ENCODE measurements around the gene MRPL52.

MRPL52 gene

DNA sequence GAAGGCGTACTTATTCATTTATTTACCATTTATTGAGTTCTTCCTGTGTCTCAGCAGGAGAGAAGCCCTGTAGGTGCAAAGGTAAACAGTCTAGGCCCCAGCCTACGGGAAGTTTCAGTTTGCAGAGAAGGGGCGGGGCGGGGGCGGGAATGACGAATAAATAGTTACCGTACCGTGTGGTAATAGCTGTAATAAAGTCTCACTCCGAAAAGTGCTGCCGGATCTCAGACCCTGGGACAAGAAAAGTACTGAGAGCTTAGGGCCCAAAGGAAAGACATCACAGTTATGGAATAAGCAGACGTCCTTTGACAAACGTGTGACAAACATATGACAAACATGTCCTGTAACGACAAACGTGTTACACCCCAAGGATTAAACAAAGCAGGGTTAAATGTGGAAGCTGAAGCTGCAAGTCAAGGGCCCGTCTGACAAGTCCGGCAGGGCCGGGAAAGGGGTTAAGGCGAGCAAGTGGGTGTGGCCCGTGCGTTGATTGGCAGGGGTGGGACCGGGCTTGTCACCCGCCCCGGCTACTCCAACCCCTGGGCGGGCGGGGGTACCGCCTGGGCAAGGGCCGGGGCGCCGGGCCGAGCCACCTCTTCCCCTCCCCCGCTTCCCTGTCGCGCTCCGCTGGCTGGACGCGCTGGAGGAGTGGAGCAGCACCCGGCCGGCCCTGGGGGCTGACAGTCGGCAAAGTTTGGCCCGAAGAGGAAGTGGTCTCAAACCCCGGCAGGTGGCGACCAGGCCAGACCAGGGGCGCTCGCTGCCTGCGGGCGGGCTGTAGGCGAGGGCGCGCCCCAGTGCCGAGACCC lies 41.7 kb downstream of the MRPL52 start, which contains the start of gene LRP10:
Gene LRP10 (plus strand): TSS at position 517 of the 809 bp plus-strand sequence. CDS start 564 bp downstream, outside the sequence.
- Histone ChIP-seq H3K27me3 (ENCODE audit: control insufficient read depth, insufficient read depth, low read length) (no peaks in the 10 kb centered on the region), H3K4me1 (ENCODE audit: control insufficient read depth, insufficient read depth, low read length) (peaks cover 9% of the 10 kb centered on the region), H3K36me3 (ENCODE audit: control insufficient read depth, insufficient read depth, low read length) (peaks cover 6% of the 10 kb centered on the region)

DNA sequence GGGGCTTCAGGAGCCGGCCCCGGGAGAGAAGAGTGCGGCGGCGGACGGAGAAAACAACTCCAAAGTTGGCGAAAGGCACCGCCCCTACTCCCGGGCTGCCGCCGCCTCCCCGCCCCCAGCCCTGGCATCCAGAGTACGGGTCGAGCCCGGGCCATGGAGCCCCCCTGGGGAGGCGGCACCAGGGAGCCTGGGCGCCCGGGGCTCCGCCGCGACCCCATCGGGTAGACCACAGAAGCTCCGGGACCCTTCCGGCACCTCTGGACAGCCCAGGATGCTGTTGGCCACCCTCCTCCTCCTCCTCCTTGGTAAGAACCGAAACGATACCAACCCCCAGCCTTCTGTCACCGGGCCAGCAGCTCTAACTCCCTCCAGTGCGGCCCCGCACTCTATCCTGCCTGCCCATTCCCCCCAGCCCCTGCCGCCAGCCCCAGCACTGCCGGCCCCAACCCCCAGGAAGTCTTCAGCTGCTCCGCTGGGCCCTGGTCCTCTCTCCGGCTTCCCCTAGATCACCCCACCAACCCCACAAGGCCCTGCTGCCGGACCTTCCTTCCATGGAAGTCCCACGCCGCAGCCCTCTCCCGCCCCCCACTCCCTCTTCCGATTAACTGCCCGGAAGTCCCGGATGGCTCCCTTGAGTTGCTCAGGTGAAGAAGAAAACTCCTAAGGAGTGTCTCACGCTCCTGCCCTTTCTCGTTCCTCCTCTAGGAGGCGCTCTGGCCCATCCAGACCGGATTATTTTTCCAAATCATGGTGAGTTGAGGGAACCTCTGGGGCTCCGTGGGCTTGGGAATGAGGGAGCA lies 42.5 kb downstream of the MRPL52 start:
- Histone ChIP-seq H3K4me3 (ENCODE audit: low read depth, low read length) (peak overlapping the region; percentile 84), H3K4me1 (ENCODE audit: control insufficient read depth, insufficient read depth, low read length) (peaks cover 9% of the 10 kb centered on the region), H3K9ac (ENCODE audit: low read depth, low read length) (peak overlapping the region; percentile 16), H3K36me3 (ENCODE audit: control insufficient read depth, insufficient read depth, low read length) (peaks cover 8% of the 10 kb centered on the region), H3K27me3 (ENCODE audit: control insufficient read depth, insufficient read depth, low read length) (no peaks in the 10 kb centered on the region), H3K9me3 (ENCODE audit: control insufficient read depth, insufficient read depth, low read length) (no peaks in the 10 kb centered on the region)

More for the DNA sequence above, 41.7 kb downstream of the MRPL52 start, which contains the start of gene LRP10:
- H3K9me3 ChIP-seq (ENCODE audit: control insufficient read depth, insufficient read depth, low read length), result no peaks in the 10 kb centered on the region
- peak within 1 kb of the TSS; percentile 84 for H3K4me3 ChIP-seq (ENCODE audit: low read depth, low read length)
- H3K9ac ChIP-seq (ENCODE audit: low read depth, low read length), result no peak within 1 kb of the TSS

DNA sequence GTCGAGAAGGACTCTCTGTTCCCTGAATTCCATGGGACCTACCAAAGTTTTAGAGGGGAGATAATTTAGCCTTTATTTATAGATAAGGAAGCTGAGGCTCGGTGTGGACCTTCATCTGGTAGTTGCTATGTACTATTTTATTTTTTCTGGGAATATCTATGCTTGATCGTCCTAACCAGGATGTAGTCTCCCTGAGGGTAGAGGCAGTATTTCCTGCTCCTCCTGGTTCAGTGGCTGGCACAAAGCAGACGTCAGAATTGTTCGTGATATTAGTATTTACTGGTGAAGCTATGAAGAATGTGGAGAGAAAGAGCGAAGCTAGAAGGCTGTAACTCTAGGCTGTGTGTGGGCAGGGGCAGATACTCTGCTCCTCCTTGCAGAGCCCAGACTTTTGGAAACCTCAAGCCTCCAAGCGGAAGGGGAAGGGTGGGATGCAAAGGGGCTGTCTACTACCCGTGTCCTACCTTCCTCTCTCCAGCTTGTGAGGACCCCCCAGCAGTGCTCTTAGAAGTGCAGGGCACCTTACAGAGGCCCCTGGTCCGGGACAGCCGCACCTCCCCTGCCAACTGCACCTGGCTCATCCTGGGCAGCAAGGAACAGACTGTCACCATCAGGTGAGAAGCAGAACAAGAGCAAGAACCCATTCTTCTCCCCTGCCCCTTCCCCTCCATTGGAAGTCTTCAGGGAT lies 43.3 kb downstream of the MRPL52 start:
- peaks cover 11% of the 10 kb centered on the region for H3K36me3 ChIP-seq (ENCODE audit: control insufficient read depth, insufficient read depth, low read length)
- H3K27me3 ChIP-seq (ENCODE audit: control insufficient read depth, insufficient read depth, low read length), result no peaks in the 10 kb centered on the region
- no peaks in the 10 kb centered on the region for H3K9me3 ChIP-seq (ENCODE audit: control insufficient read depth, insufficient read depth, low read length)
- H3K4me3 ChIP-seq (ENCODE audit: low read depth, low read length), result peak overlapping the region; percentile 84
- H3K4me1 ChIP-seq (ENCODE audit: control insufficient read depth, insufficient read depth, low read length), result peaks cover 9% of the 10 kb centered on the region
- H3K9ac ChIP-seq (ENCODE audit: low read depth, low read length), result peak overlapping the region; percentile 16

DNA sequence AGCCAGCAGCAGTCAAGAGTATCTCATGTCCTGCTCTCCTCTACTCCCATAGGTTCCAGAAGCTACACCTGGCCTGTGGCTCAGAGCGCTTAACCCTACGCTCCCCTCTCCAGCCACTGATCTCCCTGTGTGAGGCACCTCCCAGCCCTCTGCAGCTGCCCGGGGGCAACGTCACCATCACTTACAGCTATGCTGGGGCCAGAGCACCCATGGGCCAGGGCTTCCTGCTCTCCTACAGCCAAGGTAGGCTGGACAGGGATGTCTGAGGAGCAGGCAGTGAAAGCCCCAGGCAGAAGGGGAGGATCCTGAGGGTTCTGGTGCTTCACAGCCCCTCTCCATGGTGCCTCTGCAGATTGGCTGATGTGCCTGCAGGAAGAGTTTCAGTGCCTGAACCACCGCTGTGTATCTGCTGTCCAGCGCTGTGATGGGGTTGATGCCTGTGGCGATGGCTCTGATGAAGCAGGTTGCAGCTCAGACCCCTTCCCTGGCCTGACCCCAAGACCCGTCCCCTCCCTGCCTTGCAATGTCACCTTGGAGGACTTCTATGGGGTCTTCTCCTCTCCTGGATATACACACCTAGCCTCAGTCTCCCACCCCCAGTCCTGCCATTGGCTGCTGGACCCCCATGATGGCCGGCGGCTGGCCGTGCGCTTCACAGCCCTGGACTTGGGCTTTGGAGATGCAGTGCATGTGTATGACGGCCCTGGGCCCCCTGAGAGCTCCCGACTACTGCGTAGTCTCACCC lies 45.5 kb downstream of the MRPL52 start:
- Histone ChIP-seq H3K9ac (ENCODE audit: low read depth, low read length) (no peak overlapping the region), H3K4me1 (ENCODE audit: control insufficient read depth, insufficient read depth, low read length) (peaks cover 9% of the 10 kb centered on the region), H3K27me3 (ENCODE audit: control insufficient read depth, insufficient read depth, low read length) (no peaks in the 10 kb centered on the region), H3K4me3 (ENCODE audit: low read depth, low read length) (no peak overlapping the region), H3K9me3 (ENCODE audit: control insufficient read depth, insufficient read depth, low read length) (no peaks in the 10 kb centered on the region), H3K36me3 (ENCODE audit: control insufficient read depth, insufficient read depth, low read length) (peaks cover 11% of the 10 kb centered on the region)

DNA sequence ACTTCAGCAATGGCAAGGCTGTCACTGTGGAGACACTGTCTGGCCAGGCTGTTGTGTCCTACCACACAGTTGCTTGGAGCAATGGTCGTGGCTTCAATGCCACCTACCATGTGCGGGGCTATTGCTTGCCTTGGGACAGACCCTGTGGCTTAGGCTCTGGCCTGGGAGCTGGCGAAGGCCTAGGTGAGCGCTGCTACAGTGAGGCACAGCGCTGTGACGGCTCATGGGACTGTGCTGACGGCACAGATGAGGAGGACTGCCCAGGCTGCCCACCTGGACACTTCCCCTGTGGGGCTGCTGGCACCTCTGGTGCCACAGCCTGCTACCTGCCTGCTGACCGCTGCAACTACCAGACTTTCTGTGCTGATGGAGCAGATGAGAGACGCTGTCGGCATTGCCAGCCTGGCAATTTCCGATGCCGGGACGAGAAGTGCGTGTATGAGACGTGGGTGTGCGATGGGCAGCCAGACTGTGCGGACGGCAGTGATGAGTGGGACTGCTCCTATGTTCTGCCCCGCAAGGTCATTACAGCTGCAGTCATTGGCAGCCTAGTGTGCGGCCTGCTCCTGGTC lies 46.1 kb downstream of the MRPL52 start:
- H3K4me1 ChIP-seq (ENCODE audit: control insufficient read depth, insufficient read depth, low read length), result peaks cover 4% of the 10 kb centered on the region
- no peaks in the 10 kb centered on the region for H3K9me3 ChIP-seq (ENCODE audit: control insufficient read depth, insufficient read depth, low read length)
- H3K9ac ChIP-seq (ENCODE audit: low read depth, low read length), result no peak overlapping the region
- peaks cover 11% of the 10 kb centered on the region for H3K36me3 ChIP-seq (ENCODE audit: control insufficient read depth, insufficient read depth, low read length)
- no peaks in the 10 kb centered on the region for H3K27me3 ChIP-seq (ENCODE audit: control insufficient read depth, insufficient read depth, low read length)
- no peak overlapping the region for H3K4me3 ChIP-seq (ENCODE audit: low read depth, low read length)

DNA sequence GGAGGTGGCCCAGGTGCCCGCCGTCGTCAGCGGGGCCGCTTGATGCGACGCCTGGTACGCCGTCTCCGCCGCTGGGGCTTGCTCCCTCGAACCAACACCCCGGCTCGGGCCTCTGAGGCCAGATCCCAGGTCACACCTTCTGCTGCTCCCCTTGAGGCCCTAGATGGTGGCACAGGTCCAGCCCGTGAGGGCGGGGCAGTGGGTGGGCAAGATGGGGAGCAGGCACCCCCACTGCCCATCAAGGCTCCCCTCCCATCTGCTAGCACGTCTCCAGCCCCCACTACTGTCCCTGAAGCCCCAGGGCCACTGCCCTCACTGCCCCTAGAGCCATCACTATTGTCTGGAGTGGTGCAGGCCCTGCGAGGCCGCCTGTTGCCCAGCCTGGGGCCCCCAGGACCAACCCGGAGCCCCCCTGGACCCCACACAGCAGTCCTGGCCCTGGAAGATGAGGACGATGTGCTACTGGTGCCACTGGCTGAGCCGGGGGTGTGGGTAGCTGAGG lies 47.4 kb downstream of the MRPL52 start:
- H3K9me3 ChIP-seq (ENCODE audit: control insufficient read depth, insufficient read depth, low read length), result no peaks in the 10 kb centered on the region
- peaks cover 11% of the 10 kb centered on the region for H3K36me3 ChIP-seq (ENCODE audit: control insufficient read depth, insufficient read depth, low read length)
- H3K4me1 ChIP-seq (ENCODE audit: control insufficient read depth, insufficient read depth, low read length), result peaks cover 5% of the 10 kb centered on the region

DNA sequence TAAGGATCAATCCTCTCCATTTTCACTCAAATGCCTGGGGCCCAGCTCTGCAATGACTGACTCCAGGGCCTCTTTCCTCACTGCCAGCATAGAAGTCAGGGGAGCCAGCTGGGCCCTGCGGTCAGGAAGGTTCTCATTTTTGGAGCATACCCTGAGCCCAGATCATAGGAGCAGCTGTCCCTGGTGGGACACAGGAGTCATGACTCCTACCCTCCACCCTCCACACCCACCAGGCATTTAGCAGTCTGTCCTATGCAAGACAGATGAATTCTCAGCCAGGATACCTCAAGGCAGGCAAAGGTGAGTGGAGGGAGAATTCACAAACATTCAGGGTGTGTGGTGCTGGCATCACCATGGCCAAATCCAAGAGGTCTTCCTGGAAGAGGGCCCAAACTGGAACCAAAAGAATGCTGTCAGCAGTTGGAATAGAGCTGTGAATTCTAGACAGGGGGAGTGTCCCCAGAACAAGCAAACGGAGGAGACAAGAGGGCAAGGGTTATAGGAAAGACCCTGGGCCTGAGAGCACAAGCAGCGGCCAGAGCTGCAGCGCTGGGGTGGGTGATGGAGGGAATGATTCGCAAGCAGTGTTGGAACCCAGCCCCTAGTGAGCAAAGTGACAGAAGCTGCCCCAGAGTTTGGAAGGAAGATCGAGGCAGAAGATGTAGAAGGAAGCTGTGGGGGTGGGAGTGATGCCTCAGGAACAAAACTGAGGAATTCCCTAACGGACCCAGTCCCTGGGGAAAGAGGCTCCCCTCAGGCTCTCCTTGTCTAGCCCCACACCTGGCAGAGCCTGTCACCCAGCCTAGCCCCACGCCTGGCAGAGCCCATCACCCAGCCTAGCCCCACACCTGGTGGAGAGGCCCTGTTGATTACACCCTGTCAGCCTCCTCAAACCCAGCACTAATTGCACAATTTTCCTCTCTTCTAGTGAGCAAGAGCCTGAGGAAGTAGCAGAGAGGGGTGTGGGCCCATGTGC lies 48.9 kb downstream of the MRPL52 start:
- H3K9me3 ChIP-seq (ENCODE audit: control insufficient read depth, insufficient read depth, low read length), result no peaks in the 10 kb centered on the region
- no peak overlapping the region for H3K4me3 ChIP-seq (ENCODE audit: low read depth, low read length)
- H3K27me3 ChIP-seq (ENCODE audit: control insufficient read depth, insufficient read depth, low read length), result peaks cover 10% of the 10 kb centered on the region
- peaks cover 11% of the 10 kb centered on the region for H3K36me3 ChIP-seq (ENCODE audit: control insufficient read depth, insufficient read depth, low read length)
- no peak overlapping the region for H3K9ac ChIP-seq (ENCODE audit: low read depth, low read length)
- H3K4me1 ChIP-seq (ENCODE audit: control insufficient read depth, insufficient read depth, low read length), result peaks cover 12% of the 10 kb centered on the region

More for the DNA sequence above, 47.4 kb downstream of the MRPL52 start:
- peaks cover 7% of the 10 kb centered on the region for H3K27me3 ChIP-seq (ENCODE audit: control insufficient read depth, insufficient read depth, low read length)
- no peak overlapping the region for H3K9ac ChIP-seq (ENCODE audit: low read depth, low read length)
- H3K4me3 ChIP-seq (ENCODE audit: low read depth, low read length), result no peak overlapping the region

DNA sequence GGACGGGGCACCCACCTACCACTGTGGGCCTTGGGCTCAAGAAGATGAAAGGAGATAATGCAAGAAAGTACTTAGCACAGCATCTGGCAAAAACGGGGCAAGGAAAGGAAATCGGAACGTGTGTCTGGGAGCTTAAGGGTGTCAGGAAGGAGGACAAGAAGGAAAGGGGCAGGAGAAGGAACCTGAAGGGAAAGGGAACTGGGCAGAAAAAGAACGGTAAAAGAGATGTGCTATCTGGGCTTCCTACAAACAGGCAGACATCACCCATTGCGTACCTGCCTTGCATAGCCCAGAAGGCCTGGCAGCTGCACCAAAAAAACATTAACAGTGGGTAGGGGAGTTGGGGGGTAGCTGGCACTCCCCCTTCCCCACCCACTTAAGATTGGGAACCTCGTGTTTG lies 52.4 kb downstream of the MRPL52 start:
- Histone ChIP-seq H3K4me1 (ENCODE audit: control insufficient read depth, insufficient read depth, low read length) (peaks cover 18% of the 10 kb centered on the region), H3K36me3 (ENCODE audit: control insufficient read depth, insufficient read depth, low read length) (peaks cover 3% of the 10 kb centered on the region), H3K9me3 (ENCODE audit: control insufficient read depth, insufficient read depth, low read length) (no peaks in the 10 kb centered on the region), H3K9ac (ENCODE audit: low read depth, low read length) (no peak overlapping the region), H3K27me3 (ENCODE audit: control insufficient read depth, insufficient read depth, low read length) (peaks cover 35% of the 10 kb centered on the region), H3K4me3 (ENCODE audit: low read depth, low read length) (no peak overlapping the region)

DNA sequence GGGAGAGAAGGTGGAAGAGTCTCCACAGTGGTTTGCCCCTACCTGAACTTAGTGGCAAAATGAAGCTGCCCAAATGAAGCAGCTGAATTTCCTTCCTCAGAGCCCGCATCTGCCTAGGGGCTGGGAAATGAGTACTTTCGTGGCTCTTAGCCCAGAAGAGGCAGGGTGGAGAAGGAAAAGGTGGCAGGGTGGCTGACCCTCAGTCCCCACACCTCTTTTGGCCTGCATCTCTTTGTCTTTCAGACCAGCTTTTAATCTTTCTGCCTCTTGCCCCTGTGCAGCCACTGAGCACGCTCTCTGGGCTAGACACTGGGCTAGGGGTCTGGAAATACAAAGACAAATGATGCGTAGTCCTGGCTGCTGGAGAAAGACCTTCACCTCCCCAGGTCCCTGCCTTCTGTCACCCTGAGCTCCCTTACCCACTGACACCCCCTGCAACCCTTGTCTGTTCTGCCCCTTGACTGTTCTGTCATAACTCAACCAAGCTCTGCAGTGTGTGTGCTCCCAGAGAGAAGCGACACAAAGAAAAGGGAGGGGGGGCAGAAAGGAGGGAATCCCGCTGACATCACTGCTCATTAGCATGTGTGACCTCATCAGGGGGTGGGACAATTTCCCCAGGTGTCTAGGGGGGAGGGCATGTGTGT lies 53.0 kb downstream of the MRPL52 start:
- Histone ChIP-seq H3K9me3 (ENCODE audit: control insufficient read depth, insufficient read depth, low read length) (no peaks in the 10 kb centered on the region), H3K27me3 (ENCODE audit: control insufficient read depth, insufficient read depth, low read length) (peaks cover 35% of the 10 kb centered on the region), H3K36me3 (ENCODE audit: control insufficient read depth, insufficient read depth, low read length) (no peaks in the 10 kb centered on the region), H3K9ac (ENCODE audit: low read depth, low read length) (no peak overlapping the region), H3K4me3 (ENCODE audit: low read depth, low read length) (peak overlapping the region; percentile 58), H3K4me1 (ENCODE audit: control insufficient read depth, insufficient read depth, low read length) (peaks cover 18% of the 10 kb centered on the region)

All from iPS-15b (cell line).